IMR-90 (cell line): ENCODE measurements around the gene RAD51. TPM values are rescaled to one million over a fixed set of nuclear protein-coding genes. Genes with fewer than 3 reads are reported as not detected.

Experiments used
- ATAC-seq: fragments of 200-7000 bp; cut with Tn5 transposase; 2 replicates; pipeline ENCODE4 v1.9.1; 2020; ENCODE audit warnings: low read depth, mild to moderate bottlenecking, moderate library complexity
- BruUV-seq: library from RNA; stranded (reverse); fragments of 400-500 nt; replicated peaks from 2 replicates; lab custom pipeline; 2021; lab: Mats Ljungman, UMichigan
- CTCF ChIA-PET: fragments of 300-600 bp; formaldehyde crosslinking; extraction: SDS; loops from one replicate; lab custom pipeline; 2021; ENCODE audit warnings: antibody characterized with exemption; lab: Yijun Ruan, JAX
- POLR2A ChIA-PET: fragments of 300-600 bp; sonication (Branson Sonifier 250); formaldehyde crosslinking; loops from one replicate; lab custom pipeline; 2022; ENCODE audit warnings: antibody characterized with exemption; ENCODE audit not compliant: unreplicated experiment; lab: Charles Lee
- DNase-seq: peaks from one replicate; pipeline ENCODE4 v3.0.0; 2013
- H2AFZ ChIP-seq: replicated peaks from 2 replicates; pipeline ENCODE3; 2013; ENCODE audit warnings: low read length, mild to moderate bottlenecking; ENCODE audit not compliant: poor library complexity
- H2AK5ac ChIP-seq: 2 replicates; pipeline ENCODE4 v1.6.1; 2013; ENCODE audit warnings: low read depth, low read length, inconsistent platforms
- H2AK9ac ChIP-seq: replicated peaks from 2 replicates; pipeline ENCODE3; 2013; ENCODE audit warnings: mild to moderate bottlenecking, low read depth, low read length, moderate library complexity; ENCODE audit not compliant: poor library complexity
- H2BK120ac ChIP-seq: 2 replicates; pipeline ENCODE4 v1.6.1; 2013; ENCODE audit warnings: low read depth, low read length, inconsistent platforms
- H2BK15ac ChIP-seq: 3 replicates; pipeline ENCODE4 v1.6.1; 2013; ENCODE audit warnings: low read depth, low read length, inconsistent platforms
- H2BK20ac ChIP-seq: 2 replicates; pipeline ENCODE4 v1.6.1; 2013; ENCODE audit warnings: low read depth, mild to moderate bottlenecking, inconsistent platforms, low read length, moderate library complexity
- H2BK5ac ChIP-seq: 2 replicates; pipeline ENCODE4 v1.6.1; 2013; ENCODE audit warnings: mild to moderate bottlenecking, low read depth, low read length, inconsistent platforms; ENCODE audit not compliant: poor library complexity, severe bottlenecking
- H3K14ac ChIP-seq: replicated peaks from 2 replicates; pipeline ENCODE4 v1.6.1; 2013; ENCODE audit warnings: low read depth, low read length, inconsistent platforms
- H3K18ac ChIP-seq: 2 replicates; pipeline ENCODE4 v1.6.1; 2013; ENCODE audit warnings: low read depth, low read length, control low read depth
- H3K23ac ChIP-seq: 2 replicates; pipeline ENCODE4 v1.6.1; 2013; ENCODE audit warnings: low read depth, low read length, inconsistent platforms
- H3K27ac ChIP-seq: 2 replicates; pipeline ENCODE4 v1.5.1; 2013; ENCODE audit warnings: mild to moderate bottlenecking, control low read depth, low read length; ENCODE audit not compliant: insufficient read depth
- H3K27me3 ChIP-seq: 2 replicates; pipeline ENCODE4 v1.6.1; 2013; ENCODE audit warnings: low read length; ENCODE audit not compliant: control insufficient read depth, insufficient read depth
- H3K36me3 ChIP-seq: 2 replicates; pipeline ENCODE4 v1.6.1; 2013; ENCODE audit warnings: low read length, mixed read lengths; ENCODE audit not compliant: control insufficient read depth, insufficient read depth
- H3K4ac ChIP-seq: 2 replicates; pipeline ENCODE4 v1.6.1; 2013; ENCODE audit warnings: low read depth, low read length, inconsistent platforms
- H3K4me1 ChIP-seq: 2 replicates; pipeline ENCODE4 v1.6.1; 2013; ENCODE audit warnings: low read length, mixed read lengths; ENCODE audit not compliant: control insufficient read depth, insufficient read depth
- H3K4me2 ChIP-seq: 2 replicates; pipeline ENCODE4 v1.6.1; 2013; ENCODE audit warnings: low read depth, mild to moderate bottlenecking, control low read depth, low read length, moderate library complexity
- H3K4me3 ChIP-seq: 2 replicates; pipeline ENCODE4 v1.5.1; 2013; ENCODE audit warnings: low read depth, mild to moderate bottlenecking, control low read depth, low read length, moderate library complexity; ENCODE audit not compliant: insufficient read depth
- H3K56ac ChIP-seq: 2 replicates; pipeline ENCODE4 v1.6.1; 2013; ENCODE audit warnings: low read length, inconsistent platforms; ENCODE audit not compliant: insufficient read depth; ENCODE audit errors: extremely low read depth
- H3K79me1 ChIP-seq, 2 experiments: 2 replicates each; pipeline ENCODE4 v1.6.1; 2013; ENCODE audit warnings: low read length in 2 of 2, inconsistent platforms in 1 of 2, low read depth in 1 of 2
- H3K9ac ChIP-seq: 2 replicates; pipeline ENCODE4 v1.6.1; 2013; ENCODE audit warnings: low read depth, low read length, control low read depth
- H3K9me1 ChIP-seq: 2 replicates; pipeline ENCODE4 v1.6.1; 2013; ENCODE audit warnings: low read length, inconsistent platforms; ENCODE audit not compliant: insufficient read depth
- H3K9me3 ChIP-seq: 2 replicates; pipeline ENCODE4 v1.6.1; 2013; ENCODE audit warnings: low read length; ENCODE audit not compliant: control insufficient read depth, insufficient read depth
- H4K20me1 ChIP-seq: 2 replicates; pipeline ENCODE4 v1.6.1; 2013; ENCODE audit warnings: low read length, inconsistent platforms; ENCODE audit not compliant: insufficient read depth
- H4K5ac ChIP-seq: 2 replicates; pipeline ENCODE4 v1.6.1; 2013; ENCODE audit warnings: mild to moderate bottlenecking, low read depth, low read length, control low read depth
- H4K8ac ChIP-seq, 2 experiments: 2 replicates each; pipeline ENCODE4 v1.6.1; 2013; ENCODE audit warnings: low read depth in 2 of 2, low read length in 2 of 2, control low read depth in 1 of 2, inconsistent platforms in 1 of 2
- H4K91ac ChIP-seq: 2 replicates; pipeline ENCODE4 v1.6.1; 2013; ENCODE audit warnings: low read depth, low read length, inconsistent platforms; ENCODE audit not compliant: insufficient read depth
- CHD1 ChIP-seq: IDR thresholded peaks from 2 replicates; pipeline ENCODE4 v1.6.1; 2012; ENCODE audit warnings: low read depth, low read length, improper control_type of control experiment
- FOS ChIP-seq: fragments of 150-350 bp; IDR thresholded peaks from 2 replicates; pipeline ENCODE4 v1.6.1; 2016; ENCODE audit warnings: low read depth, low read length
- MAFK ChIP-seq: IDR thresholded peaks from 2 replicates; pipeline ENCODE4 v1.6.1; 2012; ENCODE audit warnings: low read depth, low read length, improper control_type of control experiment
- MAZ ChIP-seq: IDR thresholded peaks from 2 replicates; pipeline ENCODE4 v1.6.1; 2012; ENCODE audit warnings: low read depth, mild to moderate bottlenecking, low read length, improper control_type of control experiment, moderate library complexity, borderline replicate concordance
- MXI1 ChIP-seq: IDR thresholded peaks from 2 replicates; pipeline ENCODE4 v1.6.1; 2012; ENCODE audit warnings: low read depth, mild to moderate bottlenecking, low read length, moderate library complexity, borderline replicate concordance
- POLR2A ChIP-seq: IDR thresholded peaks from 2 replicates; pipeline ENCODE4 v1.6.1; 2012; ENCODE audit warnings: mild to moderate bottlenecking, low read depth, low read length
- RCOR1 ChIP-seq: IDR thresholded peaks from 2 replicates; pipeline ENCODE4 v1.6.1; 2012; ENCODE audit warnings: mild to moderate bottlenecking, low read length, improper control_type of control experiment; ENCODE audit not compliant: insufficient replicate concordance
- RFX5 ChIP-seq: IDR thresholded peaks from 2 replicates; pipeline ENCODE4 v1.8.0; 2012; ENCODE audit warnings: low read depth, mild to moderate bottlenecking, low read length, moderate library complexity
- SMC3 ChIP-seq: fragments of 150-350 bp; IDR thresholded peaks from 2 replicates; pipeline ENCODE4 v1.6.1; 2016; ENCODE audit warnings: low read depth, mild to moderate bottlenecking, antibody characterized with exemption, low read length, moderate library complexity
- WGBS, 2 experiments: methylation state at CpG; one replicate each; pipeline versions ENCODE4 v1.1.5 to v1.1.7; 2013; ENCODE audit warnings: missing lambda C conversion rate in 2 of 2; ENCODE audit not compliant: insufficient read length in 1 of 2; ENCODE audit errors: extremely low coverage in 2 of 2; 5-methylcytosine and 5-hydroxymethylcytosine counted together
- dilution Hi-C: fragments of 300-500 bp; cut with HindIII; formaldehyde crosslinking; loops from one replicate; pipeline ENCODE4 v1.14.3; 2018; ENCODE audit warnings: low sequenced_read_pairs; ENCODE audit not compliant: unreplicated experiment
- in situ Hi-C: fragments of 300-500 bp; cut with MboI; formaldehyde crosslinking; loops from 3 replicates; pipeline ENCODE4 v1.14.3; 2019; ENCODE audit warnings: low sequenced_read_pairs, inconsistent platforms, mixed read lengths
- intact Hi-C: fragments of 100-400 bp; cut with micrococcal nuclease; formaldehyde crosslinking; loops from 2 replicates; pipeline ENCODE4 v1.10.0; 2022
- polyA plus RNA-seq, 3 experiments: library from polyadenylated mRNA; depleted of rRNA; stranded (reverse); fragments of >200 nt; gene quantifications; 2 replicates each; pipeline ENCODE4 v1.2.3, GENCODE V29; 2012; ENCODE audit warnings: low replicate concordance in 1 of 3
- total RNA-seq: library from RNA; depleted of rRNA; stranded (reverse); fragments of >200 nt; gene quantifications from 2 replicates; pipeline ENCODE4 v1.2.3, GENCODE V29; 2012
- TF ChIP-seq, protein P1 (sequence below): conservative IDR thresholded peaks from 2 replicates; pipeline ENCODE4 v1.5.1; 2012; ENCODE audit warnings: mild to moderate bottlenecking, low read depth, low read length, improper control_type of control experiment
- TF ChIP-seq, protein P2 (sequence below): fragments of 150-350 bp; IDR thresholded peaks from 2 replicates; pipeline ENCODE4 v1.6.1; 2017; ENCODE audit warnings: mild to moderate bottlenecking, antibody characterized with exemption, low read length, low read depth

Gene RAD51
- total and polyA plus RNA-seq, 2 of the 4 experiments (the other 2 are of a cell fraction) = 6.8 to 8.4 TPM

DNA sequence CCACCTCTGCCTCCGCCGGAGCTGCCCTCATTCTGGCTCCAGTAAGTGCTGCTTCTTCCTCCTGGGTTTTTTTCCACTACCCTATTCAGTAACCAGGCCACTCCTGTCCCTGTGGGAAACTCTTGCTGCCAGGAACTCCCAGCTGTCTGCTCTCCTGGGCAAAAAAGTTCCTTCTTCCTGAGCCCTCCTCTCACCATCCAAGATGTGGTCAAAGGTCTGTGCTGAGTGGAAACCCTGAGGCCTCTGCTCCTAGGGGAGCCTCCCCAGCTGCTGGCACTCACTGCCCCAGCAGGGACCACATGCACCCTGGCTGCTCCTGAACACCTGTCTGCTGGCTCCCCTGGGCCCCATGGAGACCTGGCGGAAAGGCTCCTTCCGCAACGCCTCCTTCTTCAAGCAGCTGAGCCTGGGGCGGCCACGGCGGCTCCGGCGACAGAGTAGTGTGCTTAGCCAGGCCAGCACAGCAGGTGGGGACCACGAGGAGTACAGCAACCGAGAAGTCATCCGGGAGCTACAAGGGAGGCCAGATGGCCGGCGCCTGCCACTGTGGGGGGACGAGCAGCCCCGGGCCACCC lies 75.3 kb downstream of the RAD51 start:
- Histone ChIP-seq H2BK15ac (no peak overlapping the region), H2AK9ac (no peak overlapping the region), H3K27ac (no peak overlapping the region), H4K91ac (no peak overlapping the region), H4K5ac (no peak overlapping the region), H3K4ac (no peak overlapping the region), H3K18ac (no peak overlapping the region), H3K27me3 (no peaks in the 10 kb centered on the region), H3K4me1 (peaks cover 14% of the 10 kb centered on the region), H3K9ac (no peak overlapping the region), H3K4me2 (no peak overlapping the region), H2BK5ac (no peak overlapping the region), H3K23ac (no peak overlapping the region), H3K56ac (no peak overlapping the region), H3K14ac (no peak overlapping the region), H4K8ac (no peak overlapping the region), H2AFZ (no peak overlapping the region), H4K20me1 (peaks cover 9% of the 10 kb centered on the region; the same call in 1 of the 2 replicates), H3K9me1 (peaks cover 12% of the 10 kb centered on the region), H3K36me3 (peaks cover 39% of the 10 kb centered on the region), H3K4me3 (no peak overlapping the region), H3K79me1 (no peaks in the 10 kb centered on the region; a peak in 1 of 4 replicates), H3K9me3 (no peaks in the 10 kb centered on the region), H2BK20ac (no peak overlapping the region), H2BK120ac (no peak overlapping the region), H2AK5ac (no peak overlapping the region)
- ATAC-seq = no peak
- TF ChIP-seq FOS (no peak), MAFK (no peak), POLR2A (no peak), SMC3 (no peak), RCOR1 (no peak), CHD1 (no peak), RFX5 (no peak), MXI1 (no peak), MAZ (no peak)
- TF ChIP-seq, protein P1, sequence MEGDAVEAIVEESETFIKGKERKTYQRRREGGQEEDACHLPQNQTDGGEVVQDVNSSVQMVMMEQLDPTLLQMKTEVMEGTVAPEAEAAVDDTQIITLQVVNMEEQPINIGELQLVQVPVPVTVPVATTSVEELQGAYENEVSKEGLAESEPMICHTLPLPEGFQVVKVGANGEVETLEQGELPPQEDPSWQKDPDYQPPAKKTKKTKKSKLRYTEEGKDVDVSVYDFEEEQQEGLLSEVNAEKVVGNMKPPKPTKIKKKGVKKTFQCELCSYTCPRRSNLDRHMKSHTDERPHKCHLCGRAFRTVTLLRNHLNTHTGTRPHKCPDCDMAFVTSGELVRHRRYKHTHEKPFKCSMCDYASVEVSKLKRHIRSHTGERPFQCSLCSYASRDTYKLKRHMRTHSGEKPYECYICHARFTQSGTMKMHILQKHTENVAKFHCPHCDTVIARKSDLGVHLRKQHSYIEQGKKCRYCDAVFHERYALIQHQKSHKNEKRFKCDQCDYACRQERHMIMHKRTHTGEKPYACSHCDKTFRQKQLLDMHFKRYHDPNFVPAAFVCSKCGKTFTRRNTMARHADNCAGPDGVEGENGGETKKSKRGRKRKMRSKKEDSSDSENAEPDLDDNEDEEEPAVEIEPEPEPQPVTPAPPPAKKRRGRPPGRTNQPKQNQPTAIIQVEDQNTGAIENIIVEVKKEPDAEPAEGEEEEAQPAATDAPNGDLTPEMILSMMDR = no peak
- TF ChIP-seq, protein P2, sequence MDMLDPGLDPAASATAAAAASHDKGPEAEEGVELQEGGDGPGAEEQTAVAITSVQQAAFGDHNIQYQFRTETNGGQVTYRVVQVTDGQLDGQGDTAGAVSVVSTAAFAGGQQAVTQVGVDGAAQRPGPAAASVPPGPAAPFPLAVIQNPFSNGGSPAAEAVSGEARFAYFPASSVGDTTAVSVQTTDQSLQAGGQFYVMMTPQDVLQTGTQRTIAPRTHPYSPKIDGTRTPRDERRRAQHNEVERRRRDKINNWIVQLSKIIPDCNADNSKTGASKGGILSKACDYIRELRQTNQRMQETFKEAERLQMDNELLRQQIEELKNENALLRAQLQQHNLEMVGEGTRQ = no peak
- no peak for DNase-seq
- intact Hi-C loops (no loop called here), dilution Hi-C loops (no loop called here), in situ Hi-C loops (no loop called here)
- WGBS, 2 experiments = 86% methylated on average over 14 of the region's 17 CpGs; no CpG with 5 or more reads in 1 of the 2 experiments
- no TSS peak for BruUV-seq
- CTCF ChIA-PET = no interaction called here
- POLR2A ChIA-PET = no interaction called here
